Activated T-cell treated with anti-CD3 and anti-CD28 coated beads, Interleukin-2, amount 50 U/mL, for 1 hour (primary cell): Measurements from ENCODE around the gene ADAM29.
"Not testable (repeated sequence)": the region's sequence is repeated elsewhere in the genome, so short reads cannot be mapped to it uniquely, and the experiment has no call there.

Experiments
- DNase-seq: peaks from one replicate; pipeline ENCODE4 v3.0.0-alpha.2; 2020

Gene ADAM29

GRCh38 chr4:174972911-174973310, 54.8 kb downstream of the ADAM29 start:
- DNase-seq, result no peak

GRCh38 chr4:174973336-174973735, 55.2 kb downstream of the ADAM29 start:
- no peak for DNase-seq

- no peak for DNase-seq
Measured at GRCh38 chr4:174983128-174983750, 65.1 kb downstream of the ADAM29 start.

GRCh38 chr4:174983870-174984269, 65.7 kb downstream of the ADAM29 start:
- DNase-seq, result not testable (repeated sequence)

GRCh38 chr4:174989791-174990190, 71.6 kb downstream of the ADAM29 start:
- no peak for DNase-seq

- DNase-seq, result no peak
Measured at GRCh38 chr4:174993916-174994315, 75.8 kb downstream of the ADAM29 start.

- DNase-seq, result no peak
Measured at GRCh38 chr4:174996079-174996478, 77.9 kb downstream of the ADAM29 start.

- DNase-seq, result no peak
Measured at GRCh38 chr4:174999407-174999806, 81.2 kb downstream of the ADAM29 start.

GRCh38 chr4:175017751-175018150, 99.6 kb downstream of the ADAM29 start:
- no peak for DNase-seq

- not testable (repeated sequence) for DNase-seq
Measured at GRCh38 chr4:175019447-175019846, 101.3 kb downstream of the ADAM29 start.
